ENCODE measurements around the gene PSMD2.

The PSMD2 gene

DNA sequence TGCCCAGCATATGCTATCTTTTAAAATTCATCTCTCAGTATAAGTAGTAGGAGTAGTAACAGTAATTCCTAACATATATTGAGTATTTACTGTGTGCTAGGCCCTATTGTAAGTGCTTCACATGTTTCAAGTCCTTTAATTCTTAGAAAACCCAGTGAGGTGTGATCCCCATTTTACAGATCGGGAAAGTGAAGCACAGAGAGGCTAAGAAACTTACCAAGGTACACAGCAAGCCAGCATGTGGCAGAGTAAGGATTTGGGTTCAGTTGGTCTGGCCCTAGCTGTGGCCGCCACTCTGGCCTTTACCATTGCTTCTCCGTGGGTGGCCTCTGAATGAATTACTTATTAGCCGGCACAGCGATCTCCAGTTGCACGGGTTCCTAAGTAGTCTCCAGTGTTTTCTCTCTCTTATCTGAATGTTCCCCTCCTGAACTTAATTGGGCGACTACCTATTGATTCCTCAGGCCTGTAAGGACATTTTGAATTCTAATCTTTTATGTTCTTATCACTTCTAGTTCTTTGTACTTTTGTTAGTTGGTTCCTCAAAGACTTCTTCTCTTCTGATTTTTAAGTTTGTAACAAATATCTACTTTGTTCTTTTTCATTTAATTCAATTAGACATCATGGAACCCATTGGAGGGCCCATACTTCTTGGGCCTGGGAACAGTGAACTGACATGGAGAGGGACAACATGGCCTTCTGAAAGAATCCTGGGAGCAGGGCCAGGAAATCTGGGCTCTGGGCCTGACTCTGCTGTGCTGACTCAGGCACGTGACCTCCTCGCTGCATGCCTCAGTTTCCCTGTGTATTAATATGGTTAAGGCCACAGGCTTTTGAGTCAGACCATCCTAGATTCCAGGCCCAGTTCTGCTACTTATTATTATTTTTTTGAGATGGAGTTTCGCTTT, 50.8 kb downstream of the PSMD2 start:
- in situ Hi-C loops (cut with MboI; ENCODE audit: low pct_unique_long_range_greater_than_20kb, low sequenced_read_pairs): loop anchor here (25.0 kb wide), 1 partner anchor 412 kb away; no protein-coding TSS in a partner anchor
- DNase-seq: no peak

DNA sequence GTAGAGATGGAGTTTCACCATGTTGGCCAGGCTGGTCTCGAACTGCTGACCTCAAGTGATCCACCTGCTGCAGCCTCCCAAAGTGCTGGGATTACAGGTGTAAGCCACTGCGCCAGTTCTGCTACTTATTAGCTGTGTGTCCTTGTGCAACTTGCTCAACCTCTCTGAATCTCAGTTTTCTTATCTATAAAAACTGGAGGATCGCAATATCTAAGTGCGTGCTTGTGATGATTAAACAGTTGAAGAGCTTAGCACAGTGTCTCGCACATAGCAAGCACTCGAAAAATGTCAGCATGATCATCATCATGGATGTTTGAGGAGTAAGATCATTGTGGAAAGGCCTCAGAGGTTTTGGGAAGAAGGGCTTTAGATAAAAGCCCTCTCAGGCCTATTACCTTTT, 51.6 kb downstream of the PSMD2 start:
- no peak for DNase-seq
- in situ Hi-C loops (cut with MboI; ENCODE audit: low pct_unique_long_range_greater_than_20kb, low sequenced_read_pairs): loop anchor here (25.0 kb wide), 1 partner anchor 412 kb away; no protein-coding TSS in a partner anchor

DNA sequence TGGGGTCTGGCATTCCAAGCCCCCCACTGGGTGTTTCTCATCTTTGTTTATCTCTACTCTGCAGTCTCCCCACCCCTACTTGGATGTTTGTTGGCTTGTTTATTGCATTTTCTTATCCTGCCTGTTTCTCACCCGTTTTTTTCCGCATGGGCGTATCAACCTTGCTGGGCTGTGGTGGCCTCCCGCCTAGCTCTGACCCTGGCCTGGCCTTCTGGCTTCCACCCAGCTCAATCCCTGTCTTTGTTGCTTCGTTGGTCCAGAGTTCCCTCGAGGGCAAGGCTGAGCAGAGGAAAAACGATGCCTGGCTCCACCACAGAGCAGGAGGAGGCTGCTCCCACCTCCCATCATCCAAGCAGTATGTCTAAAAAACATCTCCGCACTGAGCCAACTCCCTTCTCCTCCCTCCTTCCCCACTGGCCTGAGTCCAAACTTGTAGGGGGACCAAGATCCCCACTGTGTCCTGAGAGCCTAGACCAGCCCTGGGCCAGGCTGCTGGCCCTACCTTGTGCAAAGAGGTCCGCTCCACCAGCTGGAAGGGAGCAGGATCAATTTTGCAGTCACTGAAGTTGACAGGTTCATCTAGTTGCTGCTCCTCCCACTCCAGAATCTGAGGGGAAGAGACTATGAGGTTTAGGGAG, 52.6 kb downstream of the PSMD2 start:
- no peak for DNase-seq
- in situ Hi-C loops (cut with MboI; ENCODE audit: low pct_unique_long_range_greater_than_20kb, low sequenced_read_pairs): loop anchor here (25.0 kb wide), 1 partner anchor 411 kb away; no protein-coding TSS in a partner anchor

DNA sequence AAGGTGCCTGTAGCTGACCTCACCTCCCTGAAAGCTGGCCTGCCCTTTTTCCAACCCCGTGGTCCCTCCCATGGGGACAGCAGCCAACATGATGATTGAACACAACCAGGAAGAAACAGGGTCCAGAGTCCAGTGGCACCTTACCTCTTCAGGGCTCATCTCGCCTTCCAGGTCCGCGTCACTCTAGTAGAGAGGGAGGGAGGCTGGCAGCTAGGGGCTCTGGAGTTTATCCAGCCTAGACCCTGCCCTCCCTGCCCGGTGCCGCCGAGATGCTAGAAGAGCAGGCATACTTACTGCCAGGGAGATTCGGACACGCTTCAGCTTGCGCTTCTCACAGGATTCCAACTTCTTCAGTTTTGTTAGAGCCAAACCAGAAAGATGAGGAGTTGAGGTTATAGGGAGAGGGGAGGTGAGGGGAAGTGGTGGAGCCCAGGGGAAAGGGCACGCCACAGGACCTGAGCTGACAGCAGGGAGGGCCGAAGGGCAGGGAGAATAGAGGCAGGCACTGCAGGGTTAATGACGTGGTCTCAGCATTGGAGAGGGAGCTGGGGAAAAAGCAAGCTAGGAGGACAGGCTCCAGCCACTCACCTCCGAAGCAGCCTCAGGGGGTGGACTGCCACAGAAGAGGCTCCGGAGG, 53.2 kb downstream of the PSMD2 start:
- no peak for DNase-seq
- in situ Hi-C loops (cut with MboI; ENCODE audit: low pct_unique_long_range_greater_than_20kb, low sequenced_read_pairs): loop anchor here (25.0 kb wide), 1 partner anchor 410 kb away; no protein-coding TSS in a partner anchor

DNA sequence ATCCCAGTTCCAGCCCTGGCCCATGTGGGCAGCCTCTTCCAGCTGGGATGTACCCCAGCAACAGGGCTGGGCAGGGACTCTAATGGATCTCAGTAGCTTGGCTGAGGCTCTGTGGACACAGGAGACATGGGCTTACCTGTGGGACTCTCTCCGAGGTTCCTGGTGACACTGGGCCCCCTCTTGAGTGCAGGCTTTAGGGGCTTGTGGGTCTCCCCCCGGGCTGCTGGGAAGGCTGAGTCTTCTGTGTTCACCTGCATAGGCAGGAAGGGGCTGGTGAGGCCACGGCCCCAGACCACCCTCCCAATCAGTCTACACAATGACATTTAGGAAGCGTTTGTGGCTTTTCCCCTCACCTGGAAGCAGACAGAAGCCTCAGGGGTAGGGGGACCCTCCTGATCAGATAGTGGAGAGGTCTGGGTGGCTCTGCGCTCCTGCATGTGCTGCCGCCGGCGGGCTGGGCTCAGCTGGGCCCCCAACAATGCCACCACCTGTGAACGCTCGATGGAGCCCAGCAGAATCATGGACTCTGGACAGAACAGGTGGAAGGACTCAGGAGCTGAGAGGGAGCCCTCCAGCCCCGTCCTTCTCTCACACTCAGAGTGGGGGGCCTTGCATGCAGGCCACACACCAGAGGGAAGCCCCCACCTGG, 54.0 kb downstream of the PSMD2 start:
- no peak for DNase-seq
- in situ Hi-C loops (cut with MboI; ENCODE audit: low pct_unique_long_range_greater_than_20kb, low sequenced_read_pairs): loop anchor here (25.0 kb wide), 1 partner anchor 409 kb away; no protein-coding TSS in a partner anchor

DNA sequence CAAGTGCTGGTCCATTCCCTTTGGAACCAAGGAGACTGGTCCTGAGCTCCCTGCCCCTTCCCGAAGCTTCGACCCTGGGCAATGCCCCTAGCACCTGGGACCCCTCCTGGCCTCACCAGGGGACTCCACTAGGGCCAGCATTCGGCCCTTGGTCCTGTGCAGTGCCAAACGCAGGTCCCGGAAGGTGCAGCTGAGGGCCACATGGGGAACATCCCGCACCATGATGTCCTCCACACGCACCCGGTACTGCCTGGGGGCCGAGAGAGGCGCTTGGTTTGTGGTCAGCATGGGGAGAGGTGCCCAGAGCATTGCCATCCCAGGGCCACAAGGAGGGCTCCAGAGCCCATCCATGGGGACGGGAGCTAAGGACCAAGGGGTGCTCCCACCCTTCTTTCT, 54.5 kb downstream of the PSMD2 start:
- DNase-seq: no peak
- in situ Hi-C loops (cut with MboI; ENCODE audit: low pct_unique_long_range_greater_than_20kb, low sequenced_read_pairs): loop anchor here (25.0 kb wide), 1 partner anchor 409 kb away; no protein-coding TSS in a partner anchor

DNA sequence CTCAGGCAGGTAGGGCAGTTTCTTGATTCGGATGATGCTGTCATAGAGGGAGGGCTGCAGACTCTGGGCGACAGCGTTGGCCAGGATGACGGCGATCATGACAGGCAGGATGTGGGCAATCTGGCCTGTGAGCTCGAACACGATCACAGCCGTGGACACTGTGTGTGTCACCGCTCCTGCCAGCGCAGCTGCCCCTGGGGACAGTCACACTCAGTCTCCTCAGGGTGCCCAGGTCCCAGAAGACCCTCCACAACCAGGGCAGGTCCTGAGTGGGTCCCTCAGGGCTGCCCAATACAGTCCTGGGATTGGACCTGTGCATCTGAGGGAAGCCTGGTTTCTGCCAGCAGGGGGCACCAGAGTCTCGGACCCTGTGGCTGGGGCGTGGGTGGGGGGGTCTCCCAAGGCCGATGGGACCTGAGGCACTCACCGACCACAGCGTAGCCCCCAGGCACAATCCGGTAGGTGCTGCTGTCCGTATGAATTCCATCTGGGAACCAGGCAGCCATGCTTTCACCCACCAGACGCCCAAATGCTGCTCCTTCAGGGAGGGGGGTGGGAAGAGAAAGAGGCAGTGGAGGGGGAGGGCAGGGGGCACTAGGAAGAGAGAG, 55.2 kb downstream of the PSMD2 start:
- peak; percentile 30 for DNase-seq
- in situ Hi-C loops (cut with MboI; ENCODE audit: low pct_unique_long_range_greater_than_20kb, low sequenced_read_pairs): loop anchor here (25.0 kb wide), 1 partner anchor 408 kb away; no protein-coding TSS in a partner anchor

DNA sequence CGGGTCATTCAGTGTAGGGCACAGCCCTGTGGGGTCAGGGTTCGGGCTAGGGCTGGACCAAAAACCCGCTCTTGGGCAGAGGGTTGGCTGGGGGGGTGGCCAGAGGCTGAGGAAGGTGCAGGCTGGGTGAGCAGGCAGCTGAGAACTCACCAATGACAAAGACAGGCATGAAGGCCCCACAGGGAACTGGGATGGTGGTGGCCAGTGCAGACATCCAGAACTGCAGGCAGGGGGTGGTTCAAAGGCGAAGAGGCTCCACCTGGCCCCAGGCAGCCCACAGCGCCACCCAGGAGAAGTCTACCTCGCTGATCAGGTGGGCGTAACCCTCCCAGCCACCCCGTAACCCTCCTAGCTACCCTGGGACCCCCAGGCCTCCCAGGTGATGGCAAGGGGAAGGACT, 55.7 kb downstream of the PSMD2 start:
- no peak for DNase-seq
- in situ Hi-C loops (cut with MboI; ENCODE audit: low pct_unique_long_range_greater_than_20kb, low sequenced_read_pairs): loop anchor here (25.0 kb wide), 1 partner anchor 408 kb away; no protein-coding TSS in a partner anchor

DNA sequence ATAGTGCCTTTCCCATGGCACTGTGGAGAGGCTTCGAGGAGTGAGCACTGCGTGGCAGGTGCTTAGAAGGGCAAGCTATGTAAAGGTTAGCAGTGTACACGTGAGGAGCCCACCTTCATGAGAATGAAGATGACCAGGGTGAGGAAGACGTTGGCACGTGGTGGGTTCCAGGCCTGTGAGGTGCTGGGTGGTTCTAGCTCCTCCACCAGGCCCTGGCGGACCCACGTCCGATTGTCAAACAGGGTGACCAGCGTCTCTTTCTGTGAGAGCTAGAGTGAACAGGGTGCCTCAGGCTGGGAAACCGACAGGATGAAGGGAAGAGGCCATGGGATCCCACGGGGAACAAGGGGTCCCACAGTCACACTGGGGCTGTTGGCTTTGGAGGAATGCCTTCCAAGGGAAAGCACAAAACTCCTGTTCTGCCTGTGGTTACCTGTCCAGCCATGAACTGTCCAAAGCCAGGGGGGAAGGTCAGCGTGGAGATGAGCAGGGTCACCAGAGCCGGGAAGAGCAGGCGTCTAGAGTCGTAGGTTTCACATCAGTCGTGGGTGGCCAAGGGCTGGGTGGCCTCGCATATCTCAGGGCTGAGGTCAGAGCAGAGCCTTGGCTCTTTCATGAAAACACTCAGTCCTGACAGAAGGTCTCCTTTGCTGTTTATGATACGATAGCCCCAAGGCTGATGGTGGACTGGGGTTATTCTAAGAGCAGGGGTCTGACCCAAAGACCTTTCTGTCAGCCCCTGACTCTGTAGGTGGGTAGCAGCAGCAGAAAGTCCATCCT, 56.4 kb downstream of the PSMD2 start:
- in situ Hi-C loops (cut with MboI; ENCODE audit: low pct_unique_long_range_greater_than_20kb, low sequenced_read_pairs): loop anchor here (25.0 kb wide), 1 partner anchor 407 kb away; no protein-coding TSS in a partner anchor

DNA sequence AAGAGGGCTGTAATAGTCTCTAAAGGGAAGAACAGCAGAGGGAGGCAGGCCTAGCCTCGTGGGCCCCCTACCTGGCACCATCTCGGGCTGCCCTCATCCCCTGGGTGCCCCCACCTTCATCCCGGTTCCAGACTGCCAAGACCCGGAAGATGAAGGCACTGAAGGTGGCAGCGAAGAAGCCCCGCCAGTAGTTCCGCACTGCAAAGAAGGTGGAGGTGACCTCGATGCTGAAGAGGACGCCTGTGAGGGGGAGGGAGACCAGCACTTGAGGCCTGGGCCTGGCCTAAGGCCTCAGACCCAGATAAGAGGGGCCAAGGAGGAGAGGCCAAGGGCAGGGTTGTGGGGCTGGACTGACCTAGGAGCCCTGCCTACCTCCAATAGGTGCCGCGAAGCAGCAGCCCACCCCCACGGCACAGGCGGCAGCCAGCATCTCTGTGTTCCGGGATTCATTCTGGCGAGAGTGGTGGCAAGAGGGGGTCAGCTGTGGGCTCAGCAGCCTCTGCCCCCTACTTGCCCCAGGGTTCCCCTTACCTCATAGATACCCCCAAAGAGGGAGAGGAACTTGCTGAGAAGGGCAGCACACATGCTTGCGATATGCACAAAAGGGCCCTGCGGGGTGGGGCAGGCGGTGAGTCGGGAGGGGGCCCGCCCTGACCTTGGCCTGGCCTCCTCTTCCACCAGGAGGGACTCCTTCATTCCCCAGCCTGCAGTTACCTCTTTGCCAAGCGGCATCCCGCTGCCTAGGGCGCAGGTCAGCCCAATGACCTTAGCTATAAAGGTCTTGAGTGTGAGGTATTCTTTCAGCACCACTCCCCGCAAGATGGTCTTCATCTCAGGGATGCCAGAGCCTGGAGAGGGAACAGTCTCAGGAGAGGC, 58.4 kb downstream of the PSMD2 start:
- DNase-seq: no peak
- in situ Hi-C loops (cut with MboI; ENCODE audit: low pct_unique_long_range_greater_than_20kb, low sequenced_read_pairs): loop anchor here (25.0 kb wide), 1 partner anchor 405 kb away; no protein-coding TSS in a partner anchor

More for the DNA sequence above, 56.4 kb downstream of the PSMD2 start:
- no peak for DNase-seq

DNA sequence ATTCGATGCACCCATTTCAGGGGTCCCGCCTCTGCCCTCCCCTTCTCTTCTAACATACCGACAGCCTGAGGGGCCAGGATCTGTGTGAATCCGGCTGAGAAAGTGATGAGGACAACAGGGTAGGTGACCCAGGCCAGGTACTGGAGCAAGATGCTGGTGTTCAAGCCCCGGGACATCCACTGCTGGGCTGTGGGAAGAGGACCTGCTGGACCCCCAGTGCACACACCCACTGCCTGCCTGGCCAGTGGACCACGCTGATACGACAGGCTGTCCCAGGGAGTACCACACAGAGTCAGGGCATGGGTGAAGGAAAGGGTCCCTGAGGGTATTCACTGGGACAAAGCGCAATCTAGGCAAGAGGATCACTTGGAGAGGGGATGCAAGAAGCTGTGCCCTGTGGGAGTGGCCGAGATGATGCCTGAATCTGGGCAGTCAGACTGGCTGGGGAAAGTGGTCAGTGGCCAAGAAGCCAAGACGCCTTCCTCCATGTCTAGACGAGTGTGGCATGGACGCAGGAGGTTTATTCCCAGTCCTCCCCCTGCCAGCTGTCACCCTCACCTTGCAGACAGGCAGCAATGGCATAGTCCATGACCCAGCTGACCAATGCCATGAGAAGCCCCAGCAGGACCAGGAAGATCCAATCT, 59.2 kb downstream of the PSMD2 start:
- in situ Hi-C loops (cut with MboI; ENCODE audit: low pct_unique_long_range_greater_than_20kb, low sequenced_read_pairs): loop anchor here (25.0 kb wide), 1 partner anchor 404 kb away; no protein-coding TSS in a partner anchor
- no peak for DNase-seq

Measured in KBM-7 (cell line).